H1 (cell line): ENCODE data around the gene PYGL. TPM values are rescaled to one million over a fixed set of nuclear protein-coding genes. Genes with fewer than 3 reads are reported as not detected.

ENCODE experiments used
- CTCF ChIA-PET: fragments of 300-600 bp; sonication (Branson Sonifier 250); formaldehyde crosslinking; loops from one replicate; lab custom pipeline; 2021; ENCODE audit not compliant: partially characterized antibody; lab: Charles Lee
- POLR2A ChIA-PET: fragments of 300-600 bp; sonication (Branson Sonifier 250); formaldehyde crosslinking; loops from one replicate; lab custom pipeline; 2021; ENCODE audit warnings: inconsistent platforms; ENCODE audit not compliant: partially characterized antibody; lab: Charles Lee
- DNase-seq, 2 experiments: peaks; one replicate each; pipeline versions ENCODE4 v3.0.0 to v3.0.0-alpha.2; 2010 to 2022; ENCODE audit warnings: low spot score in 2 of 2, low read depth in 1 of 2, mixed read lengths in 1 of 2
- FAIRE-seq: peaks from 2 replicates; lab custom pipeline; 2011; peaks lifted over from hg19 to GRCh38; lab: Jason Lieb, UNC
- H2AFZ ChIP-seq: 2 replicates; pipeline ENCODE4 v1.8.1; 2012; ENCODE audit warnings: low read length, inconsistent platforms
- H2AK5ac ChIP-seq: 2 replicates; pipeline ENCODE4 v1.6.1; 2013; ENCODE audit warnings: low read depth, low read length
- H2BK120ac ChIP-seq: replicated peaks from 2 replicates; pipeline ENCODE3; 2013; ENCODE audit warnings: low read depth, low read length, inconsistent platforms
- H2BK12ac ChIP-seq: 2 replicates; pipeline ENCODE4 v1.6.1; 2013; ENCODE audit warnings: low read depth, low read length
- H2BK15ac ChIP-seq: 2 replicates; pipeline ENCODE4 v1.6.1; 2013; ENCODE audit warnings: low read length
- H2BK20ac ChIP-seq: 2 replicates; pipeline ENCODE4 v1.6.1; 2013; ENCODE audit warnings: low read length
- H2BK5ac ChIP-seq: 2 replicates; pipeline ENCODE4 v1.6.1; 2013; ENCODE audit warnings: low read depth, low read length
- H3K14ac ChIP-seq: 2 replicates; pipeline ENCODE4 v1.6.1; 2013; ENCODE audit warnings: inconsistent platforms; ENCODE audit not compliant: insufficient read length
- H3K18ac ChIP-seq: 2 replicates; pipeline ENCODE4 v1.6.1; 2013; ENCODE audit warnings: low read length; ENCODE audit errors: extremely low read depth
- H3K23ac ChIP-seq: 2 replicates; pipeline ENCODE4 v1.6.1; 2013; ENCODE audit warnings: inconsistent platforms; ENCODE audit not compliant: insufficient read length
- H3K23me2 ChIP-seq: 2 replicates; pipeline ENCODE4 v1.6.1; 2013; ENCODE audit warnings: low read depth, low read length
- H3K27ac ChIP-seq: 2 replicates; pipeline ENCODE4 v1.6.1; 2011; ENCODE audit warnings: low read depth, low read length, inconsistent platforms
- H3K27me3 ChIP-seq, 4 experiments: replicated peaks in 1 of 4; 1 replicate in 1 of 4; 2 replicates in 3 of 4; pipeline versions ENCODE4 v1.6.1 to v1.8.1; 2011 to 2013; ENCODE audit warnings: low read length in 3 of 4, mild to moderate bottlenecking in 3 of 4, inconsistent platforms in 2 of 4, mixed read lengths in 2 of 4, moderate library complexity in 1 of 4; ENCODE audit not compliant: control insufficient read depth in 3 of 4, insufficient read depth in 3 of 4; ENCODE audit errors: extremely low read depth in 1 of 4
- H3K36me3 ChIP-seq, 4 experiments: 2 replicates each; pipeline versions ENCODE4 v1.6.1 to v1.8.1; 2011 to 2013; ENCODE audit warnings: mild to moderate bottlenecking in 4 of 4, low read length in 3 of 4, moderate library complexity in 2 of 4, control low read depth in 1 of 4, inconsistent platforms in 1 of 4; ENCODE audit not compliant: insufficient read depth in 4 of 4, control insufficient read depth in 2 of 4
- H3K4ac ChIP-seq: replicated peaks from 2 replicates; pipeline ENCODE3; 2013; ENCODE audit warnings: low read length, low read depth, mixed read lengths, inconsistent platforms; ENCODE audit not compliant: insufficient read length
- H3K4me1 ChIP-seq, 4 experiments: replicated peaks in 1 of 4; 1 replicate in 1 of 4; 2 replicates in 3 of 4; pipeline versions ENCODE4 v1.6.1 to v1.8.1; 2011 to 2013; ENCODE audit warnings: low read length in 3 of 4, inconsistent platforms in 2 of 4, mixed read lengths in 1 of 4; ENCODE audit not compliant: insufficient read depth in 4 of 4, control insufficient read depth in 3 of 4
- H3K4me2 ChIP-seq, 2 experiments: 2 replicates each; pipeline versions ENCODE4 v1.6.1 to v1.8.1; 2011 to 2013; ENCODE audit warnings: low read depth in 2 of 2, low read length in 2 of 2, control low read depth in 1 of 2, inconsistent platforms in 1 of 2, mild to moderate bottlenecking in 1 of 2; ENCODE audit not compliant: insufficient read depth in 1 of 2
- H3K4me3 ChIP-seq, 4 experiments: fragments of 200-600, 300-600 bp in 1 of 4; sonication (generic), shearing (Covaris generic), sonication (Bioruptor Twin) in 1 of 4; 2 replicates each; pipeline versions ENCODE4 v1.5.1 to v1.8.1; 2011 to 2016; ENCODE audit warnings: low read length in 4 of 4, low read depth in 3 of 4, control low read depth in 2 of 4, inconsistent platforms in 2 of 4, mild to moderate bottlenecking in 2 of 4, mixed read lengths in 1 of 4, moderate library complexity in 1 of 4; ENCODE audit not compliant: insufficient read depth in 2 of 4; ENCODE audit errors: extremely low read depth in 1 of 4
- H3K56ac ChIP-seq: replicated peaks from 2 replicates; pipeline ENCODE3; 2013; ENCODE audit warnings: low read depth, mild to moderate bottlenecking, mixed read lengths, low read length, inconsistent platforms; ENCODE audit not compliant: insufficient read length
- H3K79me1 ChIP-seq: 2 replicates; pipeline ENCODE4 v1.6.1; 2013; ENCODE audit warnings: low read depth, low read length, control low read depth
- H3K79me2 ChIP-seq, 2 experiments: 2 replicates each; pipeline versions ENCODE4 v1.6.1 to v1.8.1; 2012 to 2013; ENCODE audit warnings: low read length in 2 of 2, mild to moderate bottlenecking in 2 of 2, inconsistent platforms in 1 of 2; ENCODE audit not compliant: insufficient read depth in 2 of 2, control insufficient read depth in 1 of 2
- H3K9ac ChIP-seq, 4 experiments: replicated peaks in 1 of 4; 1 replicate in 1 of 4; 2 replicates in 3 of 4; pipeline versions ENCODE4 v1.6.1 to v1.8.1; 2011 to 2013; ENCODE audit warnings: low read depth in 3 of 4, low read length in 3 of 4, control low read depth in 2 of 4, mild to moderate bottlenecking in 2 of 4, moderate library complexity in 2 of 4, inconsistent platforms in 1 of 4; ENCODE audit errors: extremely low read depth in 1 of 4
- H3K9me3 ChIP-seq, 2 experiments: 2 replicates each; pipeline versions ENCODE4 v1.6.1 to v1.8.1; 2012 to 2013; ENCODE audit warnings: mild to moderate bottlenecking in 2 of 2, moderate library complexity in 2 of 2, control low read depth in 1 of 2, inconsistent platforms in 1 of 2, low read depth in 1 of 2, low read length in 1 of 2, mixed read lengths in 1 of 2; ENCODE audit not compliant: insufficient read depth in 2 of 2
- H4K20me1 ChIP-seq, 2 experiments: replicated peaks in 1 of 2; 2 replicates each; pipeline versions ENCODE3 to v1.8.1; 2011 to 2013; ENCODE audit warnings: inconsistent platforms in 2 of 2, low read length in 2 of 2, mild to moderate bottlenecking in 1 of 2; ENCODE audit not compliant: insufficient read depth in 2 of 2, control insufficient read depth in 1 of 2
- H4K5ac ChIP-seq: 2 replicates; pipeline ENCODE4 v1.6.1; 2013; ENCODE audit warnings: low read length, low read depth, mixed read lengths, inconsistent platforms; ENCODE audit not compliant: insufficient read length
- H4K8ac ChIP-seq: 2 replicates; pipeline ENCODE4 v1.8.0; 2013; ENCODE audit warnings: mild to moderate bottlenecking, moderate library complexity, low read length, inconsistent platforms; ENCODE audit not compliant: insufficient read depth; ENCODE audit errors: extremely low read depth
- H4K91ac ChIP-seq: replicated peaks from 2 replicates; pipeline ENCODE3; 2013; ENCODE audit warnings: low read length, mixed read lengths, inconsistent platforms; ENCODE audit not compliant: insufficient read length
- CBX5 ChIP-seq: fragments of 300-800, 300-1000 bp; sonication (generic); IDR thresholded peaks from 2 replicates; pipeline ENCODE4 v1.7.1; 2016; ENCODE audit warnings: antibody characterized with exemption, low read length, low read depth
- MAFK ChIP-seq: IDR thresholded peaks from 2 replicates; pipeline ENCODE4 v1.6.1; 2012; ENCODE audit warnings: low read depth, mild to moderate bottlenecking, improper control_type of control experiment, low read length
- POLR2A ChIP-seq, 2 experiments: IDR thresholded peaks; 1 replicate in 1 of 2; 2 replicates in 1 of 2; pipeline ENCODE4 v1.6.1; 2011; ENCODE audit warnings: low read depth in 2 of 2, low read length in 2 of 2, mild to moderate bottlenecking in 2 of 2; ENCODE audit errors: control extremely low read depth in 1 of 2
- WGBS, 2 experiments: shearing (Covaris generic) in 1 of 2; methylation state at CpG; one replicate each; pipeline versions ENCODE4 v1.1.6 to v1.1.7; 2013 to 2015; ENCODE audit warnings: low lambda C conversion rate in 2 of 2, mixed read lengths in 2 of 2, inconsistent platforms in 1 of 2, low coverage in 1 of 2, missing lambda C conversion rate in 1 of 2; ENCODE audit not compliant: insufficient replicate concordance in 2 of 2, insufficient coverage in 1 of 2, insufficient read length in 1 of 2; ENCODE audit errors: extremely low coverage in 1 of 2, missing lambda C conversion rate in 1 of 2; 5-methylcytosine and 5-hydroxymethylcytosine counted together
- polyA plus RNA-seq, 7 experiments: library from polyadenylated mRNA; depleted of rRNA in 3 of 7; stranded (reverse) in 5 of 7; unstranded in 2 of 7; fragments of >200 nt in 5 of 7; fragments of 200-250 nt in 2 of 7; gene quantifications; 1 replicate in 5 of 7; 2 replicates in 1 of 7; 4 replicates in 1 of 7; pipeline versions ENCODE4 v1.2.1 to v1.2.3, GENCODE V29; 2011 to 2013; ENCODE audit warnings: missing spikeins in 2 of 7, mixed read lengths in 2 of 7
- total RNA-seq: library from RNA; stranded (reverse); fragmentation: NEBNext Ultra II Directional; extraction: Animal tissue kit (Norgen Biotek cat#: 25700); gene quantifications from 2 replicates; pipeline ENCODE4 v1.2.1, GENCODE V29; 2021

PYGL gene
- total and polyA plus RNA-seq, 2 of the 8 experiments (the other 6 are each of a cell fraction or from before 2014, with no cell fraction given) = 26.1 to 50.5 TPM

DNA sequence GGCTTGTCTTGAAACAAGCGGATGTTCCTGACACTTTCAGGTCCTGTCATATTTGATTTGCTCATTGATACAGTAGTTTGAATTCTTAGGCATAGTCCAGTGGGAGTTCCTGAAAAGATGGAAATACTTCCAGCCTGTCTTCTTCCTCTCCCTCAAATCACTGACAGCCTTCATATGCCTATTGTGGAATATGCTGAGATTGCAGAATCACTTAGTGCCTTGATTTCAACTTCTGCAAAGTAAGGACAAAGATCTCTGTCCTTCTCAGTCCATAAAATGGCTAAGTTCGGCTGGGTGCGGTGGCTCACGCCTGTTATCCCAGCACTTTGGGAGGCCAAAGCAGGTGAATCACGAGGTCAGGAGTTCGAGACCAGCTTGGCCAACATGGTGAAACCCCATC lies 6.7 kb upstream of the PYGL start:
- Histone ChIP-seq H3K9ac (no peak overlapping the region), H3K14ac (no peak overlapping the region), H3K56ac (no peak overlapping the region), H2BK20ac (no peak overlapping the region), H4K5ac (no peak overlapping the region), H2BK12ac (no peak overlapping the region), H2BK120ac (no peak overlapping the region), H2AFZ (no peak overlapping the region), H3K27ac (no peak overlapping the region), H4K20me1 (no peaks in the 10 kb centered on the region), H2AK5ac (no peak overlapping the region), H3K4ac (no peak overlapping the region), H3K18ac (no peak overlapping the region), H3K4me2 (no peak overlapping the region), H3K27me3 (no peaks in the 10 kb centered on the region), H3K4me1 (peaks cover 0 to 5% (median 2%) of the 10 kb centered on the region in 4 experiments; a peak in 3 of 7 replicates), H3K79me2 (no peaks in the 10 kb centered on the region), H2BK5ac (no peak overlapping the region), H4K8ac (no peak overlapping the region), H3K9me3 (peaks cover 0 to 2% of the 10 kb centered on the region in 2 experiments; a peak in 1 of 4 replicates), H3K4me3 (no peak overlapping the region), H3K23ac (no peak overlapping the region), H4K91ac (no peak overlapping the region), H3K36me3 (no peaks in the 10 kb centered on the region), H3K23me2 (no peaks in the 10 kb centered on the region), H3K79me1 (no peaks in the 10 kb centered on the region), H2BK15ac (no peak overlapping the region)
- WGBS, 2 experiments = 90% methylated on average over 6 of the region's 6 CpGs; no CpG with 5 or more reads in 1 of the 2 experiments
- no peak for DNase-seq
- POLR2A ChIA-PET = no interaction called here
- CTCF ChIA-PET = interaction anchor here (1.1 to 1.3 kb wide), 2 partner anchors 11 to 16 kb away, joined by 3 to 4 read pairs; no protein-coding TSS in a partner anchor
- no peak for FAIRE-seq
- TF ChIP-seq MAFK (peak; percentile 24; the same call in 1 of the 2 replicates), POLR2A (IDR thresholded peaks at IDR 0.05; ENCODE audit: control extremely low read depth in 1 of 2, low read depth in 2 of 2, low read length in 2 of 2) (no peak), CBX5 (no peak)
